Neural crest cell (in vitro differentiated cells): Measurements from ENCODE around the gene PSMG4. TPM values are rescaled to one million over a fixed set of nuclear protein-coding genes. Genes with fewer than 3 reads are reported as not detected.

ENCODE experiments used
- DNase-seq: peaks from one replicate; pipeline ENCODE4 v3.0.0; 2021; ENCODE audit warnings: low read depth, mixed read lengths, low spot score
- H3K27ac Mint-ChIP-seq: one replicate; pipeline ENCODE4 v1.8.0; 2021; ENCODE audit warnings: mild to moderate bottlenecking, mixed read lengths; ENCODE audit not compliant: unreplicated experiment
- H3K27me3 Mint-ChIP-seq: 2 replicates; pipeline ENCODE4 v1.8.0; 2021; ENCODE audit warnings: low read depth, mild to moderate bottlenecking, mixed read lengths
- H3K36me3 Mint-ChIP-seq: 2 replicates; pipeline ENCODE4 v1.8.0; 2021; ENCODE audit warnings: low read depth, mild to moderate bottlenecking, mixed read lengths
- H3K4me1 Mint-ChIP-seq: 2 replicates; pipeline ENCODE4 v1.8.0; 2021; ENCODE audit warnings: mixed read lengths
- H3K4me3 Mint-ChIP-seq: one replicate; pipeline ENCODE4 v1.8.0; 2021; ENCODE audit warnings: mild to moderate bottlenecking, mixed read lengths
- H3K9me3 Mint-ChIP-seq: 2 replicates; pipeline ENCODE4 v1.8.0; 2021; ENCODE audit warnings: mixed read lengths
- total RNA-seq: library from RNA; stranded (reverse); gene quantifications from 2 replicates; pipeline ENCODE4 v1.2.1, GENCODE V29; 2021
- TF ChIP-seq, protein P1 (sequence below): fragments of 200-600 bp; sonication (generic); conservative IDR thresholded peaks from 2 replicates; pipeline ENCODE4 v1.5.0; 2021; ENCODE audit warnings: antibody characterized with exemption, mild to moderate bottlenecking

PSMG4 gene
- total RNA-seq, 1 donor from 2014 or later: 27.9 TPM

DNA sequence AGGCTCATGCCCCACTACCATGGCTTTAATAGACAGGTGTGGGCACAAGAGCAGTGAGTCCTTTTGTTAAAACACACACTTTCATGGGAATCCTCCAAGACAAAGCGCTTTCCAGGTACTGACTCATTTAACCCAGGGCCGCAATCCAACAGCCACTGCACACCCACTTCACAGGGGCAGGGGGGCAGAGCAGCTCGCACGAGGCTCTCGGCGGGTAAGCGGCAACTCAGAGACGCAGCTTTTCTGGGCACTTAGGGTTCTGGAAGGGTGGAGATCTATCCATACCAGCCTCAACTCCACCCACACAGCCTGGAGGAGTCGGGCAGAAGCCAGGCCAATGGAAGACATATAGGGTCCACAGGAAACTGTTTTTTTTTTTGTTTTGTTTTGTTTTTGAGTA, 28.6 kb downstream of the PSMG4 start:
- Mint-ChIP-seq H3K4me3 (no peak overlapping the region), H3K4me1 (peaks cover 39% of the 10 kb centered on the region), H3K36me3 (peaks cover 3% of the 10 kb centered on the region), H3K27me3 (no peaks in the 10 kb centered on the region), H3K27ac (no peak overlapping the region), H3K9me3 (no peaks in the 10 kb centered on the region)
- DNase-seq: no peak
- TF ChIP-seq, protein P1, sequence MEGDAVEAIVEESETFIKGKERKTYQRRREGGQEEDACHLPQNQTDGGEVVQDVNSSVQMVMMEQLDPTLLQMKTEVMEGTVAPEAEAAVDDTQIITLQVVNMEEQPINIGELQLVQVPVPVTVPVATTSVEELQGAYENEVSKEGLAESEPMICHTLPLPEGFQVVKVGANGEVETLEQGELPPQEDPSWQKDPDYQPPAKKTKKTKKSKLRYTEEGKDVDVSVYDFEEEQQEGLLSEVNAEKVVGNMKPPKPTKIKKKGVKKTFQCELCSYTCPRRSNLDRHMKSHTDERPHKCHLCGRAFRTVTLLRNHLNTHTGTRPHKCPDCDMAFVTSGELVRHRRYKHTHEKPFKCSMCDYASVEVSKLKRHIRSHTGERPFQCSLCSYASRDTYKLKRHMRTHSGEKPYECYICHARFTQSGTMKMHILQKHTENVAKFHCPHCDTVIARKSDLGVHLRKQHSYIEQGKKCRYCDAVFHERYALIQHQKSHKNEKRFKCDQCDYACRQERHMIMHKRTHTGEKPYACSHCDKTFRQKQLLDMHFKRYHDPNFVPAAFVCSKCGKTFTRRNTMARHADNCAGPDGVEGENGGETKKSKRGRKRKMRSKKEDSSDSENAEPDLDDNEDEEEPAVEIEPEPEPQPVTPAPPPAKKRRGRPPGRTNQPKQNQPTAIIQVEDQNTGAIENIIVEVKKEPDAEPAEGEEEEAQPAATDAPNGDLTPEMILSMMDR: no peak

DNA sequence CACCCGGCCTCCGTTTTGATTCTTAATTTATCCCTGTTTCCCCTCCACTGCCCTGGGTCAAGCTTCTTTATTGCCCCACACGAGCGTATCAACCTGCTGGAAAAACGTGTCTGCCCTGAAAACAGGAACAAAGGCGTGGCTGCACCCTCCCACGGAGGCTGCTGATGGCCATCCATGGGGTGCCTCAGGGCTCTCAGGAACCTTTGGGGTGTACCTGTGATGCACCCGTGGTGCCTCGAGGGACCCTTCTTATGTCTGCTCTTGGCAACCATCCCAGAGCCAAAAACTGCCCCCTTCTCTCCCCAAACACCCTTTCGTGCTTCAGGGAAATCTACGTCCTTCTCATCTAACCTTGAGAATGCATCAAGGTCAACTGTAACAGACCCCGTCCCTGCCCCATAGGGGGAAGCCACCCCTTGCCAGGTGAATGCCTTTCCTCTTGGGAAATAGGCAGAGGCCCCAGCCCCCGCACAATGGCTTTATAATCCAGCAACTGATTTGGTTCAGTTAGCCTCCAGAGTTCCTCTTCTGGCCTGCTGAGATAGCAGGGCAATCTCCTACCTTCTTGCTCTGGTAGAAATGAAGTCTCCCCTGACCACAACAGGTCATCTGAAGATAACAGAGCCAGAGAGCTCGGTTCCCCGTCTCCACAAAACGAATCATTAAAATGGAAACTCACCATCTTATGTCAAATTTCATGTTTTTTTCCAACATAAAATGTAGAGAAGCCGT, 29.4 kb downstream of the PSMG4 start:
- Mint-ChIP-seq H3K27me3 (no peaks in the 10 kb centered on the region), H3K4me1 (peaks cover 35% of the 10 kb centered on the region), H3K36me3 (peaks cover 3% of the 10 kb centered on the region), H3K27ac (peak overlapping the region; percentile 71), H3K9me3 (no peaks in the 10 kb centered on the region), H3K4me3 (no peak overlapping the region)
- DNase-seq: no peak
- TF ChIP-seq, protein P1: no peak

DNA sequence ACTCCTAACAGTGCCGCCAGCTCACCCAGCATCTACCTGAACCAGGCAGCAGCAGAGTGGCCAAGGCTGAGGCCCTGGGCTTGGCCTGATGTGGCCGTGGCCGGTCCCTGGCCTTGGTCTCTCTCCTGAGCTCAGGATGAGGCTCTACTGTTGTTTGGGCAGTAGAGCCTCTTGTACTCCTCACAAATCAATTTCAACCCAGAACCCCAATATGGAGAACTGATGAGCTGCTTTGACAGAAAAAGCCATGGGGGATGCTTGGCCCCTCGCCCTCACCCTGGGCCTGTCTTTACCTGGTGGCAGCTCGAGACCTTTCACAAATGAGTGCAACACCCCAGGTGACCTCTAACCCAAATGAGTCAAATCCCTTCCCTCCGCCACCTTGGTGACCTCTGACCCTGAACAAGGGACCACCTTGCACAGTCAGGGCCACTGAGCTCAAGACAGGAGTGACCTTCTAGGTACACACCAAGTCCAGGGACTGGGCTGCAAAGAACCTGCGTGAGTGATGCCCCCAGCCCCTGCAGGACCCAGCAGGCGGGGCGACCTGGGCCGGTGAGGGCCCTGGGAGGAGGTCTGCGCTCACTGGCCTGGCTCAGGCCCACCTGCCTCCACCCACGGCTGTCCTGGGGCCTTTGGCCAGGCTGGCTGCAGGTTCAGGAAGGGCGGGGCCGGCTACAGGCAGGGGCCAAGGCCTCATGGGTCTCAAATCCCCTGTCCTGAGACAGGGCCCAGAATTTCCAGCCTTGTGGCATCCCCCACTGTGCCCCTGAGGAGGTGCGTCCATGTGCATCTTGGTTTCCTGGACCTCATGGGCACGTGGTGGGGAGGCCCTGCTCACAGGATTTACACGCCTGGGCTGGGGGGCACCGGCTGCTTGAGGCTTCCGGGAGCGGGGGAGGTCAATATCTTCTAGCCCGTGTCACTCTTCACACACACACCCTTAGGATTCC, 30.2 kb downstream of the PSMG4 start:
- Mint-ChIP-seq H3K27me3 (no peaks in the 10 kb centered on the region), H3K9me3 (no peaks in the 10 kb centered on the region), H3K4me3 (no peak overlapping the region), H3K27ac (peak overlapping the region; percentile 71), H3K36me3 (peaks cover 3% of the 10 kb centered on the region), H3K4me1 (peaks cover 36% of the 10 kb centered on the region)
- no peak for DNase-seq
- TF ChIP-seq, protein P1: no peak

DNA sequence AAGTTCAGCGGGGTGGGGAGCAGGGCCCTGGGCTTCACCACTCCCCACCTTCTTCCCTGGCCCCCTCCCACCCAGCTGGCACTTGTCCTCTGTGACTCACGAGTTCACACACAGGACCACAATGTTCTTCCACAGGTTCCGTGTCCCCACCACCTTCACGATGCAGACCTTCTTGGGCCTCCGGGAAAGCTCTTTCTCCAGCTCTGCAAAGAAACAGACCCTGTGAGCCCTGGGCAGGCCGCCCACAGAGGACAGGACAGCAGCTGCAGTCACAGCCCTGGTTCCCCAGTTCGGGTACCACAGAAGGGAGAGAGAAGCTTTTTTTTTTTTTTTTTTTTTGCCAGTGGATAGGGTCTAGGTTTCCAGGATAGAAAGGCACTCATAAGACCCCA, 30.9 kb downstream of the PSMG4 start:
- no peak for DNase-seq
- Mint-ChIP-seq H3K9me3 (no peaks in the 10 kb centered on the region), H3K27me3 (no peaks in the 10 kb centered on the region), H3K4me1 (peaks cover 36% of the 10 kb centered on the region), H3K4me3 (no peak overlapping the region), H3K27ac (no peak overlapping the region), H3K36me3 (peaks cover 3% of the 10 kb centered on the region)
- TF ChIP-seq, protein P1: no peak

DNA sequence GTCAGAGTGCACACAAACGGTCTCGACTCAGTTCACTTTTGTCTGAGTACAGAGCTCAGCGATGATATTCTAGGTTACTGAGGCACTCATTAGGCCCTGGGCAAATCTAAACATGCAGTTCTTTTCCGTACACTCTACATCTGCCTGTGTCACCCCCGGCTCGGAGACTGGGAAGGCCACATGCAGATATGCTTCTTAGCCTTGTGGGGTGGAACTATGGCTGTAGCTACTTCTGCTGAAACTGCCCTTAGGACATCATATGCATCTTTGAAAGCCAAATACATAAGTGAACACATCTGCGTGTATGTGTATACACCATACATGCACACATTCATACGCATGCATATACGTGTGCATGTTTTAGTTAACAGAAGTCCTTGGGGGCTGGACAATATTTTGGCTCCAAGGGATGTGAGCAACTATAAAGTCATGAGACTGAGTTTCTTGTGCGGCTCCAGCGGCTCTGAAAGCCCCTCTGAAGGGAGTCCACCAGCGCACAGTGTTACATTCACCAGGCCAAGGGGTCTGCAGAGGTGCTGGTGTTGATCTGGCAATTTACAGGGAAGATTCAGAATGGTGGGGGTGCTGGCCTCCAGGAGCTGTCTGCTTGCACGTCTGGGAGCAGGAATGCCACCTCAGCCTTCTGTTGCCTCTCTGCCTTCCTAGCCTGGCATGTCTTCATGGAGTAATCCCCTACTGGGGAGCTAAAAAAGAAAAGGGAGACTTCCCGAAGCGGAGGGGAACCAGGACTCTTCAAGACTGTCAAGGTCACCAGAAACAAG, 31.6 kb downstream of the PSMG4 start:
- H3K4me3 Mint-ChIP-seq: no peak overlapping the region
- TF ChIP-seq, protein P1: no peak
- H3K27ac Mint-ChIP-seq: no peak overlapping the region
- no peak for DNase-seq
- H3K36me3 Mint-ChIP-seq: peaks cover 3% of the 10 kb centered on the region
- H3K27me3 Mint-ChIP-seq: peaks cover 2% of the 10 kb centered on the region
- H3K4me1 Mint-ChIP-seq: peaks cover 36% of the 10 kb centered on the region
- no peaks in the 10 kb centered on the region for H3K9me3 Mint-ChIP-seq
